ENCODE measurements around the gene PDLIM7. TPM values are rescaled to one million over a fixed set of nuclear protein-coding genes. Genes with fewer than 3 reads are reported as not detected.

The PDLIM7 gene
- total and polyA plus RNA-seq, 10 of the 15 experiments (the other 5 are each of a cell fraction or from before 2014, with no cell fraction given): 0.82 to 36.6 (median 19.3) TPM

DNA sequence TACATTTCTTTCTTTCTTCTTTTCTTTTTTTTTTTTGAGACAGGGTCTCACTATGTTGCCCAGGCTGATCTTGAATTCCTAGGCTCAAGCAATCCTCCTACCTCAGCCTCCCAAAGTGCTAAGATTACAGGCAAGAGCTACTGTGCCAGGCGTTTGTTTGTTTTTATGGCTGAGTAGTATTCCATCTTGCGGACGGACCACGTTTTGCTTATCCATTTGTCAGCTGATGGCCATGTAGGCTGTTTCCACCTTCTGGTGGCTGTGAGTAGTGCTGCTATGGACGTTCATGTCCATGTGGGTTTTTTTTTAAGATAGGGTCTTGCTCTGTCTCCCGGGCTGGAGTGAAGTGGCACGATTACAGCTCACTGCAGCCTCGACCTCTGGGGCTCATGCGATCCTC is 9.8 kb upstream of the PDLIM7 start (continued):
- TF ChIP-seq BCL11A (IDR thresholded peaks at IDR 0.05; ENCODE audit: low read depth, low read length): no peak
- TF ChIP-seq, protein P1, sequence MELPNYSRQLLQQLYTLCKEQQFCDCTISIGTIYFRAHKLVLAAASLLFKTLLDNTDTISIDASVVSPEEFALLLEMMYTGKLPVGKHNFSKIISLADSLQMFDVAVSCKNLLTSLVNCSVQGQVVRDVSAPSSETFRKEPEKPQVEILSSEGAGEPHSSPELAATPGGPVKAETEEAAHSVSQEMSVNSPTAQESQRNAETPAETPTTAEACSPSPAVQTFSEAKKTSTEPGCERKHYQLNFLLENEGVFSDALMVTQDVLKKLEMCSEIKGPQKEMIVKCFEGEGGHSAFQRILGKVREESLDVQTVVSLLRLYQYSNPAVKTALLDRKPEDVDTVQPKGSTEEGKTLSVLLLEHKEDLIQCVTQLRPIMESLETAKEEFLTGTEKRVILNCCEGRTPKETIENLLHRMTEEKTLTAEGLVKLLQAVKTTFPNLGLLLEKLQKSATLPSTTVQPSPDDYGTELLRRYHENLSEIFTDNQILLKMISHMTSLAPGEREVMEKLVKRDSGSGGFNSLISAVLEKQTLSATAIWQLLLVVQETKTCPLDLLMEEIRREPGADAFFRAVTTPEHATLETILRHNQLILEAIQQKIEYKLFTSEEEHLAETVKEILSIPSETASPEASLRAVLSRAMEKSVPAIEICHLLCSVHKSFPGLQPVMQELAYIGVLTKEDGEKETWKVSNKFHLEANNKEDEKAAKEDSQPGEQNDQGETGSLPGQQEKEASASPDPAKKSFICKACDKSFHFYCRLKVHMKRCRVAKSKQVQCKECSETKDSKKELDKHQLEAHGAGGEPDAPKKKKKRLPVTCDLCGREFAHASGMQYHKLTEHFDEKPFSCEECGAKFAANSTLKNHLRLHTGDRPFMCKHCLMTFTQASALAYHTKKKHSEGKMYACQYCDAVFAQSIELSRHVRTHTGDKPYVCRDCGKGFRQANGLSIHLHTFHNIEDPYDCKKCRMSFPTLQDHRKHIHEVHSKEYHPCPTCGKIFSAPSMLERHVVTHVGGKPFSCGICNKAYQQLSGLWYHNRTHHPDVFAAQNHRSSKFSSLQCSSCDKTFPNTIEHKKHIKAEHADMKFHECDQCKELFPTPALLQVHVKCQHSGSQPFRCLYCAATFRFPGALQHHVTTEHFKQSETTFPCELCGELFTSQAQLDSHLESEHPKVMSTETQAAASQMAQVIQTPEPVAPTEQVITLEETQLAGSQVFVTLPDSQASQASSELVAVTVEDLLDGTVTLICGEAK (IDR thresholded peaks at IDR 0.05; ENCODE audit: borderline replicate concordance): no peak

DNA sequence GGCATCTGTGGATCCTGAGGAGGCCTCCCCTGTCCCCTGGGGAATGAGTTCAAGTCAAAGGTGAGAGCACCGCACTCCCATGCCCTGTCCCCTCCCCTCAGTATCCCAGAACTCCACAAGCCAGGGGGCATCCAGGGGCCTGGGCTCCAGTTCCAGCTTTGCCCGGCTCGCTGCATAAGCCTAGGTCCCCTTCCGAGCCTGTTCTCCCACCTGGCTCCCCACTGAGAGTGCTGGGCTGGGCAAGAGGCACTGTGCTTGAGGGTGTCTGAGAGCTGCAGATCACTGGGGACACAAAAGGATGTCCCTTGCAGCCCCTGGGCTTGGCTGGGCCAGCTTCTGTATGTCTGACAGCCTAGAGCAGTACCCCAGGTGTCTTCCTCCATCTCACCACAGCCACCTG is 7.7 kb upstream of the PDLIM7 start:
- FAIRE-seq (no peak), ATAC-seq (no peak), DNase-seq (ENCODE audit: low read depth, low spot score) (no peak)
- H3K36me3 ChIP-seq (ENCODE audit: control insufficient read depth in 2 of 2, insufficient read depth in 2 of 2, low read length in 1 of 2): peaks cover 7 to 19% of the 10 kb centered on the region in 2 experiments; a peak in 3 of 4 replicates
- CTCF ChIA-PET: interaction anchor here (6.2 kb wide), 1 partner anchor 11 kb away, joined by 36 read pairs; no protein-coding TSS in a partner anchor
- RAD21 ChIA-PET (ENCODE audit: unreplicated experiment): interaction anchor here (0.6 kb wide), 1 partner anchor 184 kb away, joined by 3 read pairs; no protein-coding TSS in a partner anchor
- no peaks in the 10 kb centered on the region for H3K27me3 ChIP-seq (replicated peaks in 1 of 2; ENCODE audit: control insufficient read depth in 2 of 2, insufficient read depth in 2 of 2, low read length in 1 of 2)
- H2AFZ ChIP-seq (ENCODE audit: control insufficient read depth, low read depth, low read length): no peak overlapping the region
- H3K27ac ChIP-seq (ENCODE audit: control insufficient read depth, insufficient read depth): no peak overlapping the region
- 99% methylated on average over 4 of the region's 4 CpGs for WGBS (ENCODE audit: insufficient coverage, insufficient replicate concordance, low lambda C conversion rate, missing lambda C conversion rate)
- peaks cover 49% of the 10 kb centered on the region for H3K4me1 ChIP-seq (ENCODE audit: control insufficient read depth, insufficient read depth, low read length)
- no peaks in the 10 kb centered on the region for H3K9me3 ChIP-seq (replicated peaks; ENCODE audit: control insufficient read depth, insufficient read depth, low read length)
- in situ Hi-C loops (cut with MboI) (no loop called here), intact Hi-C loops (cut with micrococcal nuclease; ENCODE audit: unreplicated experiment) (loop anchor here (5.0 to 10.0 kb wide), 2 partner anchors 97 to 390 kb away; partner anchors contain the start of gene B4GALT7)
- SMC1A ChIA-PET (ENCODE audit: uncharacterized antibody, unreplicated experiment): no interaction called here
- H4K20me1 ChIP-seq (ENCODE audit: control insufficient read depth, insufficient read depth): no peaks in the 10 kb centered on the region
- H3K79me2 ChIP-seq (ENCODE audit: control insufficient read depth, insufficient read depth, low read length): peaks cover 31% of the 10 kb centered on the region
- no peak overlapping the region for H3K9ac ChIP-seq (ENCODE audit: control insufficient read depth, insufficient read depth, low read length)
- POLR2A ChIA-PET: interaction anchor here (0.5 kb wide), 1 partner anchor 103 kb away, joined by 5 read pairs; no protein-coding TSS in a partner anchor
- no peak overlapping the region for H3K4me3 ChIP-seq
- H3K4me2 ChIP-seq (ENCODE audit: control insufficient read depth, insufficient read depth): no peak overlapping the region
- TF ChIP-seq ZNF217 (IDR thresholded peaks at IDR 0.05): no peak
- TF ChIP-seq DPF2 (IDR thresholded peaks at IDR 0.05): no peak
- no peak for TF ChIP-seq CHD4 (IDR thresholded peaks at IDR 0.05)
- no peak for TF ChIP-seq KLF5 (IDR thresholded peaks at IDR 0.05; ENCODE audit: partially characterized antibody)
- BruUV-seq (replicated peaks): no TSS peak

Measured in GM12878 (cell line).